HepG2 (cell line): Measurements from ENCODE around the gene EGFLAM. TPM values are rescaled to one million over a fixed set of nuclear protein-coding genes. Genes with fewer than 3 reads are reported as not detected.

Experiments used
- ATAC-seq: fragments of 200-7000 bp; cut with Tn5 transposase; 3 replicates; pipeline ENCODE4 v1.9.1; 2020; ENCODE audit warnings: mild to moderate bottlenecking, moderate library complexity
- Bru-seq: library from RNA; stranded (reverse); fragments of 400-500 nt; gene quantifications from one replicate; lab custom pipeline; 2021; lab: Mats Ljungman, UMichigan
- BruChase-seq, 2 experiments: library from RNA; stranded (reverse); fragments of 400-500 nt; gene quantifications; one replicate each; lab custom pipeline; 2021; lab: Mats Ljungman, UMichigan
- BruUV-seq: library from RNA; stranded (reverse); fragments of 400-500 nt; replicated peaks from 2 replicates; lab custom pipeline; 2021; lab: Mats Ljungman, UMichigan
- CTCF ChIA-PET: fragments of 300-600 bp; formaldehyde crosslinking; extraction: SDS; loops from one replicate; lab custom pipeline; 2021; ENCODE audit warnings: low total read pairs, inconsistent platforms, low intra/inter-chr PET ratio; lab: Yijun Ruan, JAX
- POLR2A ChIA-PET: fragments of 350-600 bp; sonication (Branson Sonifier 250); formaldehyde crosslinking; loops from one replicate; lab custom pipeline; 2020; ENCODE audit warnings: antibody characterized with exemption, inconsistent platforms; lab: Yijun Ruan, JAX
- DNase-seq: peaks from one replicate; pipeline ENCODE4 v3.0.0-alpha.2; 2015; ENCODE audit warnings: low spot score
- FAIRE-seq: peaks from 3 replicates; lab custom pipeline; 2011; peaks lifted over from hg19 to GRCh38; lab: Jason Lieb, UNC
- H2AFZ ChIP-seq: one replicate; pipeline ENCODE4 v1.6.1; 2011; ENCODE audit warnings: low read length, inconsistent platforms
- H3K27ac ChIP-seq: fragments of 300-600 bp; 3 replicates; pipeline ENCODE4 v1.8.0; 2011; ENCODE audit warnings: mixed run types, mild to moderate bottlenecking, mixed read lengths, low read length, inconsistent platforms; ENCODE audit not compliant: insufficient read depth; ENCODE audit errors: extremely low read length
- H3K27me3 ChIP-seq, 2 experiments: fragments of 200-600 bp in 1 of 2; 2 replicates in 1 of 2; 3 replicates in 1 of 2; pipeline versions ENCODE4 v1.6.0 to v1.8.0; 2011; ENCODE audit warnings: low read length in 2 of 2, mild to moderate bottlenecking in 2 of 2, moderate library complexity in 2 of 2, inconsistent platforms in 1 of 2; ENCODE audit not compliant: insufficient read depth in 2 of 2, control insufficient read depth in 1 of 2
- H3K36me3 ChIP-seq, 2 experiments: fragments of 200-600 bp in 1 of 2; replicated peaks in 1 of 2; 2 replicates in 1 of 2; 3 replicates in 1 of 2; pipeline versions ENCODE4 v1.5.1 to v1.8.0; 2011; ENCODE audit warnings: low read length in 2 of 2, inconsistent platforms in 1 of 2; ENCODE audit not compliant: insufficient read depth in 2 of 2, control insufficient read depth in 1 of 2
- H3K4me1 ChIP-seq: 2 replicates; pipeline ENCODE4 v1.5.1; 2012; ENCODE audit warnings: low read length, inconsistent platforms; ENCODE audit not compliant: insufficient read depth
- H3K4me2 ChIP-seq: 2 replicates; pipeline ENCODE4 v1.6.0; 2011; ENCODE audit warnings: low read depth, low read length, inconsistent platforms
- H3K4me3 ChIP-seq, 3 experiments: fragments of 200-600 bp in 1 of 3; sonication (generic), shearing (Covaris generic) in 1 of 3; replicated peaks in 1 of 3; 2 replicates each; pipeline ENCODE4 v1.5.1; 2011 to 2016; ENCODE audit warnings: low read length in 3 of 3, inconsistent platforms in 2 of 3, low read depth in 2 of 3, mild to moderate bottlenecking in 2 of 3, control low read depth in 1 of 3, mixed read lengths in 1 of 3; ENCODE audit not compliant: insufficient read depth in 1 of 3
- H3K79me2 ChIP-seq: one replicate; pipeline ENCODE4 v1.6.1; 2011; ENCODE audit warnings: low read length, inconsistent platforms; ENCODE audit not compliant: insufficient read depth
- H3K9ac ChIP-seq: 2 replicates; pipeline ENCODE4 v1.6.0; 2011; ENCODE audit warnings: mild to moderate bottlenecking, low read depth, low read length, inconsistent platforms; ENCODE audit not compliant: insufficient read depth
- H3K9me3 ChIP-seq: 2 replicates; pipeline ENCODE4 v1.5.1; 2012; ENCODE audit warnings: mild to moderate bottlenecking, low read length
- H4K20me1 ChIP-seq: 2 replicates; pipeline ENCODE4 v1.6.0; 2011; ENCODE audit warnings: inconsistent platforms, mild to moderate bottlenecking, low read length, moderate library complexity; ENCODE audit not compliant: insufficient read depth
- BCL3 ChIP-seq: sonication (generic); formaldehyde crosslinking; IDR thresholded peaks from 2 replicates; pipeline ENCODE4 v1.5.1; 2020; ENCODE audit warnings: mild to moderate bottlenecking, missing genetic modification reagents, moderate library complexity
- CTCF ChIP-seq: sonication (generic); formaldehyde crosslinking; IDR thresholded peaks from 2 replicates; pipeline ENCODE4 v1.5.0; 2020; ENCODE audit warnings: mild to moderate bottlenecking, missing genetic modification reagents, moderate library complexity
- GABPB1 ChIP-seq: IDR thresholded peaks from 2 replicates; pipeline ENCODE4 v1.6.1; 2016; ENCODE audit warnings: mild to moderate bottlenecking, missing genetic modification reagents, moderate library complexity, missing compliant biosample characterization
- MAF1 ChIP-seq: sonication (generic); formaldehyde crosslinking; IDR thresholded peaks from 2 replicates; pipeline ENCODE4 v1.5.0; 2020; ENCODE audit warnings: missing genetic modification reagents, borderline replicate concordance
- UBTF ChIP-seq: sonication (generic); formaldehyde crosslinking; IDR thresholded peaks from 2 replicates; pipeline ENCODE4 v1.4.0; 2020; ENCODE audit warnings: mild to moderate bottlenecking, missing genetic modification reagents
- XRCC5 ChIP-seq: fragments of 200-400 bp; formaldehyde crosslinking; optimal IDR thresholded peaks from 2 replicates; pipeline ENCODE3; 2017; ENCODE audit warnings: mild to moderate bottlenecking, low read length
- ZNF224 ChIP-seq: sonication (generic); formaldehyde crosslinking; IDR thresholded peaks from 2 replicates; pipeline ENCODE4 v1.5.0; 2020; ENCODE audit warnings: mild to moderate bottlenecking, missing genetic modification reagents
- ZNF513 ChIP-seq: sonication (generic); formaldehyde crosslinking; conservative IDR thresholded peaks from 2 replicates; pipeline ENCODE4 v1.5.0; 2020; ENCODE audit warnings: missing genetic modification reagents
- ZNF605 ChIP-seq: sonication (generic); formaldehyde crosslinking; IDR thresholded peaks from 2 replicates; pipeline ENCODE4 v1.8.0; 2022; ENCODE audit warnings: mild to moderate bottlenecking, missing genetic modification reagents
- WGBS: methylation state at CpG from one replicate; pipeline ENCODE4 v1.1.6; 2017; ENCODE audit warnings: low lambda C conversion rate; 5-methylcytosine and 5-hydroxymethylcytosine counted together
- in situ Hi-C: cut with HindIII; loops from 2 replicates; pipeline ENCODE4 v1.10.0; 2017; ENCODE audit warnings: low pct_unique_long_range_greater_than_20kb; ENCODE audit not compliant: extremely low pct_ligation_motif_present
- intact Hi-C: fragments of 100-400 bp; cut with micrococcal nuclease; formaldehyde crosslinking; loops from one replicate; pipeline ENCODE4 v1.10.0; 2022; ENCODE audit not compliant: unreplicated experiment
- long read RNA-seq, 2 experiments: library from RNA in 1 of 2; library from polyadenylated mRNA in 1 of 2; stranded (forward) in 1 of 2; unstranded in 1 of 2; transcript quantifications; one replicate each; pipeline ENCODE4 v2.0.0, GENCODE V29; 2019 to 2022
- polyA minus RNA-seq, 3 experiments: library from RNA; depleted of rRNA, polyadenylated mRNA; stranded (reverse); fragments of >200 nt; gene quantifications; 2 replicates each; pipeline ENCODE4 v1.2.3, GENCODE V29; 2011; ENCODE audit warnings: low replicate concordance in 1 of 3
- polyA plus RNA-seq, 8 experiments: library from polyadenylated mRNA; depleted of rRNA in 3 of 8; stranded (reverse) in 7 of 8; unstranded in 1 of 8; fragments of >200 nt; fragmentation: Illumina TruSeq in 4 of 8; extraction: Trizol in 4 of 8; gene quantifications; 2 replicates each; pipeline versions ENCODE4 v1.2.1 to v1.2.3, GENCODE V29; 2011 to 2016; ENCODE audit warnings: low read depth in 4 of 8, missing spikeins in 1 of 8, mixed read lengths in 1 of 8; ENCODE audit not compliant: insufficient read depth in 1 of 8
- total RNA-seq, 5 experiments: library from RNA; depleted of rRNA; stranded (reverse); fragments of >200 nt; fragmentation: Illumina TruSeq; extraction: Trizol; gene quantifications; 2 replicates each; pipeline ENCODE4 v1.2.3, GENCODE V29; 2016; ENCODE audit warnings: low read depth in 1 of 5
- TF ChIP-seq, protein P1 (sequence below): sonication (generic); formaldehyde crosslinking; IDR thresholded peaks from 2 replicates; pipeline ENCODE4 v1.5.0; 2020; ENCODE audit warnings: missing genetic modification reagents

EGFLAM gene
- not detected in 2 replicates for total RNA-seq (2016; rRNA removed; fragmentation: Illumina TruSeq; extraction: Trizol)
- not detected in 2 replicates for total RNA-seq (2016; cell fraction: cytosol; rRNA removed; fragmentation: Illumina TruSeq; extraction: Trizol; ENCODE audit: low read depth)
- total RNA-seq (2016; cell fraction: insoluble cytoplasmic fraction; rRNA removed; fragmentation: Illumina TruSeq; extraction: Trizol) = not detected in 2 replicates
- not detected in 2 replicates for total RNA-seq (2016; cell fraction: membrane; rRNA removed; fragmentation: Illumina TruSeq; extraction: Trizol)
- not detected in 2 replicates for total RNA-seq (2016; cell fraction: nucleus; rRNA removed; fragmentation: Illumina TruSeq; extraction: Trizol)
- polyA plus RNA-seq (2011; rRNA removed) = not detected in 2 replicates
- not detected in 2 replicates for polyA plus RNA-seq (2011; cell fraction: cytosol; rRNA removed)
- not detected in 2 replicates for polyA plus RNA-seq (2011; cell fraction: nucleus; rRNA removed)
- not detected in 2 replicates for polyA plus RNA-seq (2012)
- not detected in 2 replicates for polyA plus RNA-seq (2016; cell fraction: cytosol; fragmentation: Illumina TruSeq; extraction: Trizol; ENCODE audit: low read depth)
- not detected in 2 replicates for polyA plus RNA-seq (2016; cell fraction: insoluble cytoplasmic fraction; fragmentation: Illumina TruSeq; extraction: Trizol; ENCODE audit: low read depth)
- not detected in 2 replicates for polyA plus RNA-seq (2016; cell fraction: membrane; fragmentation: Illumina TruSeq; extraction: Trizol; ENCODE audit: low read depth)
- not detected in 2 replicates for polyA plus RNA-seq (2016; cell fraction: nucleus; fragmentation: Illumina TruSeq; extraction: Trizol; ENCODE audit: insufficient read depth, low read depth)
- polyA minus RNA-seq (2011; rRNA and poly(A)+ RNA removed; ENCODE audit: low replicate concordance) = not detected in 2 replicates
- not detected in 2 replicates for polyA minus RNA-seq (2011; cell fraction: cytosol; rRNA and poly(A)+ RNA removed)
- polyA minus RNA-seq (2011; cell fraction: nucleus; rRNA and poly(A)+ RNA removed) = not detected in 2 replicates
- Bru-seq, nascent RNA = percentile 3 among the genes with signal in this experiment
- BruChase-seq, experiment 1, labeled RNA remaining after a 6-hour chase = percentile 3 among the genes with signal in this experiment
- percentile 4 among the genes with signal in this experiment for BruChase-seq, experiment 2, labeled RNA remaining after a 2-hour chase
- long read RNA-seq, experiment 1 = 0 reads
- long read RNA-seq, experiment 2 = 0 reads

DNA sequence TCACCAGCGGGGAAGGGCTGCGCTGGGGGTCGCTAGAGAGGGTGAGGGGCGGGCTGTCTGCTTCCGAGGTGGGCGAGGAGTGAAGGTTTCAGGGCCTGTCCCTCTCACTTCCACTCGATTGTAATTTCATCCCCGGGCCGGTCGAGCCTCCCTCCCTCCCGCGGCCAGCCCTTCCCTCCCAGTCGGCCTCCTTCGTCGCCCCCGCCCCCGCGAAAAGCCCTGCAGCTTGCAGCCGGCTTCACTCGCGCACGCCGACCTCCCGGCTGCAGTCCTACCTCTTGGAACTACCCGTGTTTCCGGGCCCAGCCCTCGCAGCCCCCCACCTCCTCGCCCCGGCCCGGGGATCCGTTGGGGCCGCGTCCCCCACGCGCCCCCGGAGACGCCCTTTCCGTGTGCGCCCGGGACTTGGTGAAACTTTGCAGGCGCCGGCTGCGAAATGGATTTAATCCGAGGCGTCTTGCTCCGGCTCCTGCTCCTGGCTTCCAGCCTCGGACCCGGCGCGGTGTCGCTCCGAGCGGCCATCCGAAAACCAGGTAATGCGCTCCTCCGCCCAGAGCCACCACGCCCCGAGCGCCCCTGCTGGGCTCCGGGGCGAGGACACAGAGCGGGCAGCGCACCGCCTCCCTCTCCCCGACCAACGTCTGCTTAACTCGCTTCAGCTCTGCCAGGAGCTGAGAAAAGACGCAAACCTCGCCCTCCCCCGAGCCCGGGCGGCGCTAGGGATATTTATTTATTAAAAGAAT, at the start of gene EGFLAM:
Gene EGFLAM, plus strand, starts transcription at position 241 of the 743 bp plus-strand sequence. Its CDS starts 196 bp downstream, at position 437.
- no peak within 1 kb of the TSS for H3K9ac ChIP-seq
- in situ Hi-C loops = no loop called here
- TF ChIP-seq ZNF605 (CRISPR knock-in tag) (0 out of 2 replicates have a peak, but pooled peaks have one; percentile 43), MAF1 (CRISPR knock-in tag) (no peak), ZNF224 (CRISPR knock-in tag) (no peak), GABPB1 (CRISPR knock-in tag) (peak; percentile 29; the same call in 1 of the 2 replicates), ZNF513 (CRISPR knock-in tag) (no peak), UBTF (peak; percentile 37; the same call in 1 of the 2 replicates), BCL3 (CRISPR knock-in tag) (no peak), CTCF (CRISPR knock-in tag) (peak; percentile 40), XRCC5 (peak; percentile 65)
- TF ChIP-seq, protein P1, sequence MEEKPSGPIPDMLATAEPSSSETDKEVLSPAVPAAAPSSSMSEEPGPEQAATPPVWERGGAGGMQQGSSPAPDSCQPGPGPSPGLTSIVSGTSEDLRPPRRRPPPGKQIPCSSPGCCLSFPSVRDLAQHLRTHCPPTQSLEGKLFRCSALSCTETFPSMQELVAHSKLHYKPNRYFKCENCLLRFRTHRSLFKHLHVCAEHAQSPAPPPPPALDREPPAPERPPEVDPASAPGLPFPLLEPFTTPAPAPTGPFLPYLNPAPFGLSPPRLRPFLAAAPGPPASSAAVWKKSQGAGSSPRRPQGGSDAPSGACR (CRISPR knock-in tag) = no peak

More for the DNA sequence above, at the start of gene EGFLAM:
- H3K27ac ChIP-seq = no peak within 1 kb of the TSS
- intact Hi-C loops = no loop called here
- H3K4me2 ChIP-seq = peak within 1 kb of the TSS; percentile 87
- no peaks in the 10 kb centered on the region for H3K36me3 ChIP-seq
- ChIA-PET CTCF (no interaction called here), POLR2A (no interaction called here)
- H3K9me3 ChIP-seq = no peaks in the 10 kb centered on the region
- peak within 1 kb of the TSS; percentile 57 to 71 (median 59) for H3K4me3 ChIP-seq
- BruUV-seq = no TSS peak
- FAIRE-seq = no peak
- ATAC-seq = peak; percentile 98
- H4K20me1 ChIP-seq = no peaks in the 10 kb centered on the region
- no peaks in the 10 kb centered on the region for H3K79me2 ChIP-seq
- no peak for DNase-seq
- no peak within 1 kb of the TSS for H2AFZ ChIP-seq
- WGBS = 0% methylated on average over 7 of the region's 73 CpGs
- peaks cover 6 to 44% of the 10 kb centered on the region in 2 experiments; a peak in 3 of 5 replicates for H3K27me3 ChIP-seq
- peaks cover 29% of the 10 kb centered on the region for H3K4me1 ChIP-seq
